Upper lobe of right lung (tissue), 1 donor: ENCODE data around the gene ANKRD7. TPM values are rescaled to one million over a fixed set of nuclear protein-coding genes. Genes with fewer than 3 reads are reported as not detected.

Source experiments
- ATAC-seq: fragments of 200-7000 bp; cut with Tn5 transposase; one replicate; pipeline ENCODE4 v1.9.1; 2020; ENCODE audit warnings: mild to moderate bottlenecking, moderate library complexity
- DNase-seq: peaks from one replicate; pipeline ENCODE4 v3.0.0-alpha.2; 2020
- H3K27ac ChIP-seq: fragments of 200-600 bp; one replicate; pipeline ENCODE4 v1.8.0; 2022
- H3K27me3 ChIP-seq: fragments of 200-600 bp; one replicate; pipeline ENCODE4 v1.8.0; 2022; ENCODE audit warnings: mild to moderate bottlenecking
- H3K36me3 ChIP-seq: fragments of 200-600 bp; one replicate; pipeline ENCODE4 v1.8.0; 2022
- H3K4me1 ChIP-seq: fragments of 200-600 bp; one replicate; pipeline ENCODE4 v1.8.0; 2022
- H3K4me3 ChIP-seq: fragments of 200-600 bp; one replicate; pipeline ENCODE4 v1.8.0; 2022; ENCODE audit warnings: mild to moderate bottlenecking
- H3K9me3 ChIP-seq: fragments of 200-600 bp; one replicate; pipeline ENCODE4 v1.8.0; 2022
- CTCF ChIP-seq: fragments of 200-600 bp; IDR thresholded peaks from one replicate; pipeline ENCODE4 v1.8.0; 2022; ENCODE audit warnings: antibody characterized with exemption
- intact Hi-C: fragments of 100-400 bp; cut with DNase I; formaldehyde crosslinking; loops from one replicate; pipeline ENCODE4 v1.11.0; 2022
- total RNA-seq: library from RNA; stranded (reverse); fragmentation: NEBNext Ultra II Directional; extraction: Animal tissue kit (Norgen Biotek cat#: 25700); gene quantifications from one replicate; pipeline ENCODE4 v1.2.1, GENCODE V29; 2021
- donor health status: DM: no; HTN: yes; CAD: no; lungs with severe emphysema.

The ANKRD7 gene
- total RNA-seq, 1 donor from 2014 or later, result not detected

- Histone ChIP-seq H3K27me3 (no peaks in the 10 kb centered on the region), H3K36me3 (no peaks in the 10 kb centered on the region), H3K4me1 (no peaks in the 10 kb centered on the region), H3K4me3 (no peak overlapping the region), H3K9me3 (no peaks in the 10 kb centered on the region), H3K27ac (no peak overlapping the region)
- DNase-seq (no peak), ATAC-seq (no peak)
- intact Hi-C loops, result no loop called here
- TF ChIP-seq CTCF, result no peak
Measured at GRCh38 chr7:118286131-118286530, 61.6 kb downstream of the ANKRD7 start.

- intact Hi-C loops, result no loop called here
- ATAC-seq (no peak), DNase-seq (no peak)
- H3K9me3 ChIP-seq, result no peaks in the 10 kb centered on the region
- H3K27me3 ChIP-seq, result no peaks in the 10 kb centered on the region
- H3K4me3 ChIP-seq, result no peak overlapping the region
- no peak overlapping the region for H3K27ac ChIP-seq
- H3K4me1 ChIP-seq, result no peaks in the 10 kb centered on the region
- H3K36me3 ChIP-seq, result no peaks in the 10 kb centered on the region
- no peak for TF ChIP-seq CTCF
Measured at GRCh38 chr7:118288098-118288497, 63.6 kb downstream of the ANKRD7 start.

GRCh38 chr7:118289476-118289875, 65.0 kb downstream of the ANKRD7 start:
- no peaks in the 10 kb centered on the region for H3K4me1 ChIP-seq
- no peak overlapping the region for H3K4me3 ChIP-seq
- ATAC-seq (no peak), DNase-seq (no peak)
- intact Hi-C loops, result no loop called here
- H3K9me3 ChIP-seq, result no peaks in the 10 kb centered on the region
- no peaks in the 10 kb centered on the region for H3K27me3 ChIP-seq
- H3K27ac ChIP-seq, result no peak overlapping the region
- no peaks in the 10 kb centered on the region for H3K36me3 ChIP-seq
- no peak for TF ChIP-seq CTCF

Other genes starting within 250 kb of the ANKRD7 start
- gene LSM8, start 40.5 kb upstream of the ANKRD7 start, total RNA-seq, result 28.3 TPM